ENCODE measurements around the gene DAB2.

DAB2 gene

GRCh38 chr5:39447059-39447458 lies 22.3 kb upstream of the DAB2 start:
- no peak for DNase-seq

- DNase-seq: no peak
These were observed 21.5 kb upstream of the DAB2 start for GRCh38 chr5:39446231-39446630.

DNA sequence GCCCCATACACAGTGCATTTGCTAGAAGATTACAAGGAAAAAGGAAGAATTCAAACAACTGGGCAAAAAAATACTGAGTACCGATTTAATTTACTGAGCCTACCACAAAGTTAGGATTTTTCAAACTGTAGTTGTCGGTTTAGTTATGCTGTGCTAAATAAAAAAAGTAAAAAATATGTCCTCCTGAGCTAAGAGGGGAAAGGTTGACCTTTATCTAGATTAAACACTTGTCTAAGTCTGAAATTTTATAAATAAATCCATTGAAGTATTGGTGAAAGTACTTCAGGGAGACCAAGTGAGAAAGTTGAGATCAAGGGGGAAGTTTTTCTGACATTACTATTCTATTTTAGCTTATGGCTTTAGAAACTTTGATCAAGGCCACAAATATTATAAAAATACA lies 19.1 kb upstream of the DAB2 start:
- DNase-seq: no peak

DNA sequence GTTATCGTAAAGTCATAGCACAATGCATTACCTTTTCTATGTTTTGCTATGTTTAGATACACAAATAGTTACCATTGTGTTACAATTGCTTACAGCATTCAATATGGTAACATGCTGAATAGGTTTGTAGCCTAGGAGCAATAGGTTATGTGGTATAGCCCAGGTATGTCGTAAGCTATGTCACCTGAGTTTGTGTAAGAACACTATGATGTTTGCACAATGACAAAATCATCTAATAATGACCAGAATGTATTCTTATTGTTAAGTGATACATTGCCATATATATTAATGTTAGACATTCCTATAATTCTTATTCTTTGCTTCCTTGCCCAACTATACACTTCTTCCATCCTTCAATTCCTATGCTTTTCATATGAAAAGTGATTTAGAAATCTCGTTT lies 18.2 kb upstream of the DAB2 start:
- no peak for DNase-seq

DNA sequence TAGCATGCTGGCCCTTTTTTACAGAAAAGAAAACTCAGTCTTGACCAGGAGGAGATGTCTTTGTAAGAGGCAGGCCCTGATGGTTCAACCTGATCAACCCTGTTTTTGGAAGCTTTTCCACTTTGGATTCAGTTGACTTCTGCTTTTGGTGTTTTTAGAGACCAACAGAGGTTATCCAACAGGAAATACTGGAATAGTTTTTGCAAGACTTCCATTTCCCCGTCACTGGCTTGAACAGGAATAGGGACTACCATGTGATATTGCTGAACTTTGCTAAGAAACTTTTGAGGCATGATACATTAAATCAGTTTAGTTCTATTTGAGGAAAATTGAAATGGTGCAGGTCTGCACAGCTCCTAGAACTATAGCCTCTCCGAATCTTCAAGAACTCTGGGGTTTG lies 17.1 kb upstream of the DAB2 start:
- DNase-seq: no peak

GRCh38 chr5:39440958-39441624 lies 16.3 kb upstream of the DAB2 start:
- DNase-seq: no peak

- no peak for DNase-seq
These were observed 15.6 kb upstream of the DAB2 start for GRCh38 chr5:39440192-39440957.

DNA sequence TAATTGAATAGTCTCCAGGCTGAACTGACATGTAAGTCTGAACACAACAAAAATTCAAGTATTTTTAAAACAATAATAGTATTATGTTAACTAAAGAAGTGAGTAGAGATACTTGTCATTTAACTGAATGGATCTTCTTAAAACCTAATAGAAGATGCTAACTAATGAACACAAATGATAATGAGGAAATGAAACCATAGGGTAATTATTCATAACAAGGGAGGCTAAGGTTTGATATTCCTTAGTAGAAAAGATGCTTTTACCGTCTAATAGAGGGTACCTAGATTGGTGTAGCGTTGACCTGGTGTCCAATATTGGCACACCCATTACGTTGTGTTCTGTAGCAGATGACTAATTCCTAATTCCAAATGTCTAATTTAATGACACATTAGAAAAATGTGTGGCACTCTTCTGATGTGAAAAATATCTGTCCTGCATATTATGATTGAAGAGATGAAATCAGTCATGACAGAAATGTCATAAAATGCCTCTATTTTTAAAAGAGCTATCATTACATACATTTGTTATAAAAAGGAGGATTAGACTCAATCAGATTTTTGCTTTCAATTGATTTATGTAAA lies 14.9 kb upstream of the DAB2 start:
- DNase-seq: no peak

GRCh38 chr5:39437467-39437866 lies 12.7 kb upstream of the DAB2 start:
- DNase-seq: peak in 1 of 2 experiments; percentile 17

- DNase-seq: no peak
These were observed 9.1 kb upstream of the DAB2 start for GRCh38 chr5:39433848-39434247.

- DNase-seq: no peak
These were observed 8.1 kb upstream of the DAB2 start for GRCh38 chr5:39432696-39433530.

DNA sequence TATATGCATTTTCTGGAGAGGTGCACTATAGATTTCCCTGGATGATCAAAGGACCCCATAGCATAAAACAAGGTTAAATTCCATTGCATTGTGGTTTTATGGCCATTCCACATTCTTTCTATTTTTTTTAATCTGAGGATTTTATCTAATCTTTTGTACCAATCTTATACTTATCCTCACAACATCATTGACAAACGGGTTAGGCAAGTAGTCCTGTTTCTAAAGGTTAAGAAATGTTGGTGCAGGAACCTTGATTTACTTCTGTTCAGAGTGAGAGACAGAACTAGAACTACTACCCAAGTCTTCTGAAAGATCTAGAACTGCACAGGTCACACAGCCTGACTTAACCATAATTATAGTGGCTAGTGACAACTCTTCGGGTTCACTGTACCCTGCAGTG lies 5.7 kb upstream of the DAB2 start:
- no peak for DNase-seq

DNA sequence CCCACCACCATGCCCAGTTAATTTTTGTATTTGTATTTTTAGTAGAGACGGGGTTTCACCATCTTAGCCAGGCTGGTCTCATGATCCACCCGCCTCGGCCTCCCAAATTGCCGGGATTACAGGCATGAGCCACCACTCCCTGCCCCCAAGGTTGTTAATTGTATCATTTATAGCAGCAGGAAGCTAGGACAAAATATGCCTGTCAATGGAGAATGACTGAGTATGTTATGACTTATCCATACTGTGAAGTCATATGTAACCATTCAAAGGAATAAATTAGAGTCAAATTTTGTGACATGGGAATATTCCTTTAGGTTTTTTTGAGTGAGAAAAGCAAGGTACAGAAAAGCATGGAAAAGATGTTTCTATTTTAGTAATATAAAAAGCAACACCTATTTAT lies 3.9 kb upstream of the DAB2 start:
- DNase-seq: no peak

DNA sequence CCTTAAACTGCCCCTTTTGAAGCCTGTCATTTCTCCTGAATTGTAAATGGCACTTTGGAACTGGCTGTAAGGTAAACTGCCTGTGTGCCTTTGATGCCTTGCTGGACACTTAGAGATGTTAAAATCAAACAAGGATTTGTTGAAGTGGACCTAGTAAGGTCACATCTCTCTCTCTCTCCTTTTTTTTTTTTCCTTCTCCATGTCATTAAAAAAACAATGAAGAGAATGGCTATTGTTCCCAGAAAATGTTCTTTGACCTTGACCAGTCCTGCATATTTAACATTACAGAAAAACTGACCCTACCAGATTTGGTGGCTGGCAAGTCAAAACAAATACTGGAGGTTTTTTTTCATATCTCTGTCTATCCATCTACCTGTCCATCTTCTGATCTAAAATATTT lies 2.9 kb upstream of the DAB2 start:
- no peak for DNase-seq

DNA sequence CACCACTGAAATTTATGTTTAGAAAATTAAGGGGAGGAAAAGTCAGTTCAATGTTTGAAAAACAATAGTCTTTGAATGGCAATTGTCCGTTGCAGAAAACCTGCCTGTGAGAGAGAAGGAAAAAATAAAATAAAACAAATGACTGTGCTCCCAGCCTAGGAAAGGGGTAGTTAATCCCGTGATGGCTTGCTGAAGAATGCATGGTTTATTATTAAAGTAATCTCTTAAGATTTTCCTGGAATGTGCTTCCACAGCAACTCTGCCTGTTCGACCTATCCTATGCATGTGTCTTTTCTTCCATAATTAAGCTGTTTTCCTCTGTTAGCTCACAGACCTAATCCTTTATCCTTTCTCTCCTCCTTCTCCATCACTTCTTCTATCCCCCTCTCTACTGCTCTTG lies 2.4 kb upstream of the DAB2 start:
- no peak for DNase-seq

DNA sequence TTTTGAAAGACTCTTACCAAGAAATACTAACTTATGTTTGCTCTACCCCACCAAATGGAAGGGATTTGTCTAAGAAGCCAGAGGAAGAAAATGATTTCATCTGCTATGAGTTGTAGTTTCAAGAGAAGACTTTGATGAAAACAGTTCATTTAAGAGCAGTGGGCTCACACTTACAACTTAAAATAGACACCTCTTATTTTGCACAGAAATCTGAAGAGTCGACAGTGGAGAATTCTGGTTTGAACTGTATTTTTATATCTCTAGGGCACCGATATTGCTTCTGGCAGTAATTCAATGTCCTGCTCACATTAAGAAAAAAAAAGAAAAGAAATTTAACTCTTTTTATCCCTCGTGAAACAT lies 1.9 kb upstream of the DAB2 start:
- no peak for DNase-seq

DNA sequence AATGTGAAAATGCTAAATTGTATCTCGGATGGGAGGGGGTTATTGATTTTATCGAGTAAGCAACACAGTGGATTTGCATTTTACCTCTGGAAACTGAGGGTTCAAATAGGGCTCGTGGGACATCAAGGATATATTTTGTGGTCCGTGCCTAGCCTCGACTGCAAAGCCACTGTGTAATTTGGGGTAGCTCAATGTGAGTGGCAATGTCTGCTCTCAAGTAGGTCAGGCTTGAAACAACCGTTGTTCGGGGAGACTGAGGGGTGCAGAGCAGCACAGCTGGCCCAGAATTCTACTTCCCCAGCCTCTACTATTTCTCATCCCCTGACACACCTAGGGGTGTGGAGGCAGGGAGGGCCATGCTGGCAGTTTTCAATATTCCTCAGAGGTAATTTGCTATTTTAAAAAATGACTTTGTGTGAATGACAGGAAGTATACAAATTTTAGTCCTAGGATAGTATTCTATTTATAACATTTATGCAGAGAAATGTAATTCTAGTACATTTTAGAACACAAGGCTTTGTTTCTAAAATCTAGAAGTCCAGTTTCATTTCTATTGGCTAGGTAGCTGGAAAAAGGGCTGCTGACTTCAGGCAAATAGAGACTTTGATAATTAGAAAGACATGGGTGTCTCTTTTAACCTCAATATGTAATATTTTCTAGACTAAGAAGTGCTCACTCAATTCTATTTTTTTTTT lies 1.4 kb upstream of the DAB2 start:
- DNase-seq: no peak

DNA sequence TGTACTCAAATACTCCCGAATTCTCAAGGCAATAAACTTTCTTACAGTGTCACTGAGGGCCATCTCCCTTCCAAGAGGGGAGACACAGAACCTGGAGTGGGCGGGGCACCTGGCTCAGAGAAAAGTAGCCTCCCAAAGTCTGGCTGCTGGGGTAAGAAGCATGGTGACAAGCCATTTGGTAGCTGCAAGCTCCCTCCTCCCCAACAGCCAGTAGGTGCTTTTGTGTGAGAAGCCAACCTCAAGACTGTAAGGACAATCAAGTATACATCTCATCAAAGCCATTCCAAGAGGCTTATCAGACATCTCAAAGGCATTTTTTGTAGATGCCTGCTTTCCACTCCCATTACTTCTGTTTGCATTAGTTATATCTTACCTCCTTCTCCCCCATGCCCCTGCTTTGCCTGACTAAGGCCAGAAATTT lies 1.4 kb downstream of the DAB2 start:
- no peak for DNase-seq

DNA sequence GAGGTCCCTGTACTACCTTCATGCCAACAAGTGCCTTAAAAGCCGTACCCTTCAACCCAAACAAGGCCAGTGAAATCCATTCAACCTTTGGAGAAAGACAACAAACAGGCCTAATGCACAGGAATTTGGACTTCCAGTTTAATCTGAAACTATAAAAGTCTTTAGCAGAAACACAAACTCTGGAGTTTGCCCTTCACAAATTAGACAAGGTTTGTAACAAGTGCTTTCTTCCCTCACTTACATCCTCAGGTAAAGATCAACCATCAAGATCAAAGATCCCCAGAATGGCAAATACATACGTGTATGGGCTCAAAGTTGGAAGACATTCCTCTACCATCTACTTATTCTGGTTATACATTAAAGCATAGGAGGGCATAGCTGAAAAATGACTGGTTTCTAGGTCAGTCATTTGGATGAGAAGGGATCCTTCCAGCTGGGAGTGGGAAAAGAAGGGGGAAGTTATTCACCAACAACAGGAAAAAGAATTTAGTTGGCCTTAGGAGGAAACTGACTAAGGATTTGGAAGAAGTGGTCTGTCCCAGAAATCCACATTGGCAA lies 2.0 kb downstream of the DAB2 start:
- DNase-seq: no peak

- DNase-seq: no peak
These were observed 2.7 kb downstream of the DAB2 start for GRCh38 chr5:39422036-39422606.

- DNase-seq: no peak
These were observed 4.2 kb downstream of the DAB2 start for GRCh38 chr5:39420482-39421145.

DNA sequence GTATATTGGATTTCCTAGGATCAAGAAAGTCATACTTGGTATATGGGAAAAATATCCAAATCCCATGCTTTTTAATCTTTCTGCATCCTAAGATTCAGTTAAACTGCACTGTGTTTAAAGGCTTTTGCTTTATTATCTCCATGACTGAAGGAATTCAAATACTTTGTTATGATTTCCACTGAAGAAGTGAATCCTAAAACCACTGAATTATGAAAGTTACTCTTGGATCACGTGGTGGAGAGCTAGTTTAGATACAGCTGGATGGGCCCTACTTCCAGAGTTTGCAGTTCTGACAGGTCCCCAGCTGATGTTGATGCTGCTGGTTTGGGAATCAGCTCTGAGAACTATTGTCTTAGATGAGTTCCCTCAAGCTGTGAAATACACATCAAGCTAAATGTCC lies 5.0 kb downstream of the DAB2 start:
- DNase-seq: no peak

Data from NCI-H2081 (cell line).